ENCODE measurements around the gene LYPD3. TPM values are rescaled to one million over a fixed set of nuclear protein-coding genes. Genes with fewer than 3 reads are reported as not detected.
"Not testable (repeated sequence)": the region's sequence is repeated elsewhere in the genome, so short reads cannot be mapped to it uniquely, and the experiment has no call there.

Gene LYPD3
- total RNA-seq, 6 experiments from 2014 or later: 0.17 to 0.35 (median 0.22) TPM

GRCh38 chr19:43446746-43447489 lies 18.5 kb downstream of the LYPD3 start:
- no peak overlapping the region for H3K4me3 Mint-ChIP-seq
- peak; percentile 64 for DNase-seq
- H3K27me3 Mint-ChIP-seq (ENCODE audit: insufficient read depth): peaks cover 10% of the 10 kb centered on the region
- TF ChIP-seq CTCF (IDR thresholded peaks at IDR 0.05): peak; percentile 99
- peaks cover 8% of the 10 kb centered on the region for H3K4me1 Mint-ChIP-seq (ENCODE audit: low read depth)
- no peak overlapping the region for H3K27ac Mint-ChIP-seq
- no peaks in the 10 kb centered on the region for H3K9me3 Mint-ChIP-seq
- no peaks in the 10 kb centered on the region for H3K36me3 Mint-ChIP-seq (ENCODE audit: low read depth)

DNA sequence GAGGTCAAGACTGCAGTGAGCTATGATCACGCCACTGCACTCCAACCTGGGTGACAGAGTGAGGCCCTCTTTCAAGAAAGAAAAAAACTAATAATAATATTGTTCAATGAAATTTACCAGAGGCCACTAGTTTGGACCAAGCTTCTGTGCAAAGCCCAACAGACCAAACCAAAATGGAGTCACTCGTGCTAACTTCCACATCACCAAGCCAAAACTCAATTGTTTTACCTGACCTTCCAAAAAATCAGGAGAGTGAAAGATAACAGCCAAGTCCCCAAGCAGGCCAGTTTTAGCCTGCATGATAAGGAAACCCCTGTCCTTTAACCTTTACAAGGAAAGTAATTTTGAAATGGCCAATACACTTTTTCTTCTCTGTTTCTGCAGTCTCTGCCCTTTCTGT lies 20.0 kb downstream of the LYPD3 start:
- TF ChIP-seq CTCF (IDR thresholded peaks at IDR 0.05): no peak
- H3K27ac Mint-ChIP-seq: no peak overlapping the region
- H3K36me3 Mint-ChIP-seq (ENCODE audit: low read depth): no peaks in the 10 kb centered on the region
- DNase-seq: no peak
- H3K4me3 Mint-ChIP-seq: no peak overlapping the region
- H3K27me3 Mint-ChIP-seq (ENCODE audit: insufficient read depth): peaks cover 10% of the 10 kb centered on the region
- H3K9me3 Mint-ChIP-seq: no peaks in the 10 kb centered on the region
- H3K4me1 Mint-ChIP-seq (ENCODE audit: low read depth): peaks cover 8% of the 10 kb centered on the region

DNA sequence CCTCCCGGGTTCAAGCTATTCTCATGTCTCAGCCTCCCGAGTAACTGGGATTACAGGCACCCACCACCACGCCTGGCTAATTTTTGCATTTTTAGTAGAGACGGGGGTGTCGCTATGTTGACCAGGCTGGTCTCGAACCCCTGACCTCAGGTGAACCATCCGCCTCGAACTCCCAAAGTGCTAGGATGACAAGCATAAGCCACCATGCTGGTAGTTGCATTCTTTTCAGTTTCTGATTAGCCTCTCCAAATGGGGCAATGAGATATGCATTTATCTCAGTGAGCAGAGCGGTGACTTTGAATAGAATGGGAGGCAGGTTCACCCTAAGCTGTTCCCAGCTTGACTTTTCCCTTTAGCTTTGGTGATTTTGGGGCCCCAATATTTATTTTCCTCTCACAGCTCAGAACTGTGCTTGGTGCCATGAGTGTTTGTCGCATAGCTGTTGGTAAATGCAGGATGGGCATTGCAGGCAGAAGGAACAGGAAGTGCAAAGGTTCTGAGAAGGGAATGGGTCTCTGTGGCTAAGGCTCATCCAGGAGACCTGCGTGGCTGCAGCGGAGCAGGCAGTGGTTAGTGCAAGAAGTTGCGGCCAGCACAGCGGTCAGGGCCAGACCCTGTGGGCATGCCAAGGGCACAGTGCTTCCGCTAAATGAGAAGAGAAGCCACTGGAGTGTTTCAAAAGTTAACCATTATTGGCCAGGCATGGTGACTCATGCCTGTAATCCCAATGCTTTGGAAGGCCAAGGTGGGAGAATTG lies 20.7 kb downstream of the LYPD3 start:
- no peak overlapping the region for H3K4me3 Mint-ChIP-seq
- H3K27me3 Mint-ChIP-seq (ENCODE audit: insufficient read depth): peaks cover 10% of the 10 kb centered on the region
- no peak overlapping the region for H3K27ac Mint-ChIP-seq
- DNase-seq: no peak
- no peak for TF ChIP-seq CTCF (IDR thresholded peaks at IDR 0.05)
- peaks cover 8% of the 10 kb centered on the region for H3K4me1 Mint-ChIP-seq (ENCODE audit: low read depth)
- no peaks in the 10 kb centered on the region for H3K9me3 Mint-ChIP-seq
- no peaks in the 10 kb centered on the region for H3K36me3 Mint-ChIP-seq (ENCODE audit: low read depth)

DNA sequence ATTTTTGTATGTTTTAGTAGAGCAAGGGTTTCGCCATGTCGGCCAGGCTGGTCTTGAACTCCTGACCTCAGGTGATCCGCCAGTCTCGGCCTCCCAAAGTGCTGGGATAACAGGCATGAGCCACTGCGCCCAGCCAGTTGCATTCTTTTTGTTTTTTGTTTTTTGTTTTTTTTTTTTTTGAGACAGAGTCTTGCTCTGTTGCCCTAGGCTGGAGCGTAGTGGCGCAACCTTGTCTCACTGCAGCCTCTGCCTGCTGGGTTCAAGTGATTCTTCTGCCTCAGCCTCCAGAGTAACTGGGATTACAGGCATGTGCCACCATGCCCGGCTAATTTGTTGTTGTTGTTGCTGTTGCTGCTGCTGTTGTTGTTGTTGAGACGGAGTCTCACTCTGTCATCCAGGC lies 21.3 kb downstream of the LYPD3 start:
- not testable (repeated sequence) for H3K36me3 Mint-ChIP-seq (ENCODE audit: low read depth); DNase-seq; H3K9me3 Mint-ChIP-seq; H3K27me3 Mint-ChIP-seq (ENCODE audit: insufficient read depth); H3K4me3 Mint-ChIP-seq; H3K27ac Mint-ChIP-seq
- H3K4me1 Mint-ChIP-seq (ENCODE audit: low read depth): peaks cover 13% of the 10 kb centered on the region

DNA sequence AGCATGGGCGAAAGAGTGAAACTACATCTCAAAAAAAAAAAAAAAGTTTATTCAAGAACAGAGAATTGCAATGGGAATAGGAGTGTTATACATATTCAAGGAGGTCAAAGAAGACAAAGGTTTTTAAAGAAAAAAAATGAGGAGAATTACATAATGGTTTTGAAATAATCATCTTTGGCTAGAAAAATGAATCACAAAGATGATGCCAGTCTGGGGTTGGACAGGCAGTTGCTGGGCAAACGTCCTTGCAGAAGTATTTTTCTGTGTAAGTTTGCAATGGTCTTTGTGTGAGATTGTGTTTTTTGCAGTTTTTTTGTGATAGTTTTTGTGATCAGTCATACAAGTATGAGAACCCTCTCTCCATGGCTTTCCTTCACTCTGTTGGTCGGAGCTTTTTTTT lies 23.7 kb downstream of the LYPD3 start:
- H3K36me3 Mint-ChIP-seq (ENCODE audit: low read depth): no peaks in the 10 kb centered on the region
- H3K27me3 Mint-ChIP-seq (ENCODE audit: insufficient read depth): peaks cover 11% of the 10 kb centered on the region
- no peak for DNase-seq
- no peak overlapping the region for H3K4me3 Mint-ChIP-seq
- H3K4me1 Mint-ChIP-seq (ENCODE audit: low read depth): peaks cover 22% of the 10 kb centered on the region
- H3K27ac Mint-ChIP-seq: no peak overlapping the region
- TF ChIP-seq CTCF (IDR thresholded peaks at IDR 0.05): no peak
- no peaks in the 10 kb centered on the region for H3K9me3 Mint-ChIP-seq

- no peaks in the 10 kb centered on the region for H3K36me3 Mint-ChIP-seq (ENCODE audit: low read depth)
- peaks cover 16% of the 10 kb centered on the region for H3K27me3 Mint-ChIP-seq (ENCODE audit: insufficient read depth)
- DNase-seq: no peak
- H3K27ac Mint-ChIP-seq: no peak overlapping the region
- no peak overlapping the region for H3K4me3 Mint-ChIP-seq
- TF ChIP-seq CTCF (IDR thresholded peaks at IDR 0.05): no peak
- H3K4me1 Mint-ChIP-seq (ENCODE audit: low read depth): peaks cover 21% of the 10 kb centered on the region
- H3K9me3 Mint-ChIP-seq: no peaks in the 10 kb centered on the region
These were observed 25.7 kb downstream of the LYPD3 start for GRCh38 chr19:43439709-43440063.

Measured in HFFc6 (cell line).